CD4-positive, alpha-beta T cell treated with Interleukin-4 for 4 hours (primary cell): Measurements from ENCODE around the gene BHLHE41.
A peak's percentile ranks its signal among the peaks of the same experiment; 100 is the strongest.

Experiments
- DNase-seq: peaks from one replicate; pipeline ENCODE4 v3.0.0-alpha.2; 2020

Gene BHLHE41

DNA sequence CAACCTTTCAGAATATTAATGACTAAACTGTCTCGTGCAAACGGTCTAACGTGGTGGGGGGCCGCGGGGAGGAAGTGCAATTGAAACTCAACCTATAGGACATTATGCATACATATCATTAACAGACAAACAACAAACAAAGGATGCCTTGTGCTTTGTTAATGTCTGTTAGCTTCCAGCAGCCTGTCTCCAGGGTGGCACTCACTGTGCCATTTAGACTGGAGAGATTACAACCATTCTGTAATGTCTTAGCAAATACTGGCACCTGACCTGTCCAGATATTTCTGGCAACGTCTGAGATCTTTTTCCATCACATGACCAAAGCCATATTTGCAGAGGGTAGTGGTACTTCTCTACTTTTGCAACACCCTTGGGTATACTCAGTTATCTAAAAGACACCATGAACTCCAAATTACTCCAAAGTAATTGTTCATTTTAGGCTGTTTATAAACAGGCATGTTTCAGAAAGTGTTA, 11.6 kb downstream of the BHLHE41 start:
- DNase-seq, result no peak

DNA sequence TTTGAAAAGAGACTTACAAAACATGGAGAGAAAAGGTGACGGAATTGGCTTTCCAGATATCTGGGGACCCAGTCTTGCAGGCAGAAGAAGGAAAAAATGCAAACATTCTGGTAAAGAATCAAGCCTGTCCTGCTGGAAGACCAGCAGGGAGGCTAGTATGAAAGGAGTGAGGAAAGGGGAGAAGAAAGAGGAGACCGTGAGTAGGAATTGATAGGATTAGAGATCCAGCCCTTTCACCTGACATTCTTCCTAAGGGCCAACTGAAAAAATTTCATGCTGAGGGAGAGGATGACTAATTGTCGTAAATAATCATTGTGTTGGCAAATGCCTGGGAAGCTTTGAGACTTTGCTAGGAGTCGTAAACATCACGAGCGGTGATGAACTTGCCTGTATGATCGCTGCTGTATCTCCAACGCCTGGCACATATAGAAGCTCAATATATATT, 12.1 kb downstream of the BHLHE41 start:
- DNase-seq, result no peak

DNA sequence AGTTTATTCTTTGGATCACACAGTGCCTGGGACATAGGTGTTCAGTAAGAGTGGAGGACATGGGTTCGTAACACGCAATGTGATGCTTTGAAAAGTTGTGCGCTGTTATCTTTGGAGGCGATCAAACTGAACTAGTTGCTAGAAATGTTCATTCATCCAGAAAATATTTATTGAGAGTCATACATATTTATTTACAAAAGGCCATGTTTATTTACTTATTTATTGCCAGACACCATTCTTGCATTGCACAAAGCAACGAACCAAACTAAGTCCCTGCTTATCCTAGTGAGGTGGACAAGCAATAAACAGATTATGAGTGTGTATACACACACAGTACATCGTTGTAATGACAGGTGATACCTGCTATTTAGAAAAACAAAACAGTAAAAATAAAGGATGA, 12.6 kb downstream of the BHLHE41 start:
- no peak for DNase-seq

DNA sequence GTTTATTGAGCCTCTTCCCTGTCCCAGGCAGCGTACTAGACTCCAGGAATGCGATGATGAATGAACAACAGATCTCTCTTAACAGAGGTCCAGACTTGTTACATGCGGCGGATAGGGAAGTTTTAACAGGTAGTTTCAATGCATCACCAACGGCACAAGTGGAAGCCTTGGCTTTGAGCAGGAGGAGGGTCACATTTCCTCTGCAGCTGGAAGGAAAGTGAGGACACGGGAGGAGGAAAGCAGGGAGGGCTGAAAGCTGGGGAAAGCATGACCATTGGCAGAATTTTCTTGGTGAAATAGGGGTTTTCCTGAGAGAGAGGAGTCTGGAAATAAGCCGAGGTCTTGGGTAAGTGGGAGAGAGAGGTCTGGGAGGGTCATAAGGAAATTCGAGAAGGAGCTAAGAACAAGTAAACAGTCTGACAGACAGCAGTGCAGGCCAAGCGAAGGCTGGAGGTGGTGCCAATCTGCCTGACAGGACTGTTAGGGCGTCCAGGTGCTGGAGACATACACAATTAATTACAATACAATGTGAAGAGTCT, 15.4 kb downstream of the BHLHE41 start:
- no peak for DNase-seq

DNA sequence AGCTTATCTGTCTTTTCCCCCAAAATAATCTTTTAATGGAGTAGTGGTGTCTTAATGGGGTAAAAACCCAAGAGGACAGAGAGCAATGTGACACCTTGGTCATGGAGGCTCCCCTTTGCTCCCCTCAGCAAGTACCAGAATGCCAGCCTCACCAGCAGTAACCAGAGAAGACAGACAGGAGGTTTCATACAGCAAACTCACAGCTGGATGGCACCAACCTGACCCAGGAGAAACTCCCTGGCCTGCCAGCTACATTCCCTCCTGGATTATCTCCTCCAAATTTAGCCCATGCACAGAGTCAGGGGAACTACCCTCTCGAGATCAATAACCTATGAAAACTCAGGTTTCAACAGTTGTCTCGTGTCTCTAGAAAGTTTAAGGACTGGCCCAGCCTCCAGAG, 15.9 kb downstream of the BHLHE41 start:
- DNase-seq, result no peak

DNA sequence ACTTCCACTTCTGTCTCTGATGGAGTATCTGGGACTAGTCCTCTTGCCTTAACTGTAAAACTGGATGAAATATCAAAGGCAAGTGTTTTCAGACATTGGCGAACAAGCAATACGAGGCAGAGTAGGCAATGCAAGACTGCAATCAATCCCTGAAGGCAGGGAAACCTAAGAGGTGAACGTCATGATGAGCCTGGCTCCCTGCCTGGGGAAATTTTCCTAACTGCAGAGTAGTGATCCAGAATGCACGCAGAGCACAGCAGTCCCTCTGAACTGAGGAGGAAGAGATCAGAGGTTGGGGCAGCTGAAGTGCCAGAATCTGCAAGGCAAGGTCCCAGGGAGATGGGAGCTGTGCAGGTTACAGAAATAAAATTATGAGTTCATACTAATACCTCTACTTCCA, 18.5 kb downstream of the BHLHE41 start:
- no peak for DNase-seq

DNA sequence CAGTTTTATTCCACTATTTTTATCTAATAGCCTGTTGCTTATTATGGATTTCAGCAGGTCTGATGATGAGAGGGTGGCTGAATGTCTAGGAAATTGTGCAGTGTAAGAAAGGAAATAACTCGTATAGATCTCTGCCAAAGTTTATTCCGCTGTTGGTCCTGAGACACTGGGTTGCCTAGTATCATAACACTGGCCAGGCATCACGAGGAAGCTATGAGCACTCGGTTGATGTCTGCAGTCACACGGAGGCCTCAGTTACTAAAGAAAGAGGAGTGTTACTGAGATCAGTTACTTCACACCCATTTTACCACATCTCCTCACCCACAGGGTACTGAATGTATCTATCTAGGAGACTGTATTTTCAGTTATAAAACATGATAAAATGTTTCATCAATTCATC, 21.9 kb downstream of the BHLHE41 start:
- no peak for DNase-seq

DNA sequence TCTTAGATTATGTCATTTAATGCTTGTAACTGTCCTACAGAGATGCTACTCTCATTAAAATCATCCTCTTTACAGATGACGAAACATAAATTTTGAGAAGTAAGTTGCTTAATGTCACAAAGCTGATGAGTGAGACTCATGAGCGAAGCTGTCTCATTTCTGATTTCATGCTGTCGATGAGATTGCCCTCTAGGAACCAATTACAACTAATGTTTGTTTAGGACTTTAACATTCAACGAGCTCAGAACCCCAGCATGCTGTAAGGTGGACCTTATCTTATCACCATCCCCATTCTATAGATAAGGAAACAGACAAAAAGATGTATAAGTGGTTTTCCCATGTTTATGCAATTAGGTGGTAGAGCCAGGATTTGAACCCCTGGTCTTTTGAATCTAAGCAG, 23.1 kb downstream of the BHLHE41 start:
- DNase-seq, result no peak

DNA sequence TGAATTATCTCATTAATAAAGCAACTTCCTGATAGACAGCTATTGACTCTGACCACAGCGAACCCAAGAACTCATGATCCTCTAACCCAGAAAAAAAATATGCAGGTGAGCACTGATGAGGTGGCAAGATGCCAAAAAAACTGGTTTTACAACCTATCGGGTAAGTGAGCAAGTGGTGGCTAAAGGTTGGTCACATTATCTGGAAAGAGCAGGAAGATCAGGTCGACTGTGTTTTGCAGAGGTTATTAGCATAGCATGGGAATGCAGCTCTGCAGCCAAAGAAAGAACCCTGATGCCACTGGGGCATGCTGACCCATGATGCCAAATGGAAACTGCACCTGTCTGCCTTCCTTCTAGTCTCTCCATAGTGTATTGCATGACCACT, 23.5 kb downstream of the BHLHE41 start:
- DNase-seq, result no peak

DNA sequence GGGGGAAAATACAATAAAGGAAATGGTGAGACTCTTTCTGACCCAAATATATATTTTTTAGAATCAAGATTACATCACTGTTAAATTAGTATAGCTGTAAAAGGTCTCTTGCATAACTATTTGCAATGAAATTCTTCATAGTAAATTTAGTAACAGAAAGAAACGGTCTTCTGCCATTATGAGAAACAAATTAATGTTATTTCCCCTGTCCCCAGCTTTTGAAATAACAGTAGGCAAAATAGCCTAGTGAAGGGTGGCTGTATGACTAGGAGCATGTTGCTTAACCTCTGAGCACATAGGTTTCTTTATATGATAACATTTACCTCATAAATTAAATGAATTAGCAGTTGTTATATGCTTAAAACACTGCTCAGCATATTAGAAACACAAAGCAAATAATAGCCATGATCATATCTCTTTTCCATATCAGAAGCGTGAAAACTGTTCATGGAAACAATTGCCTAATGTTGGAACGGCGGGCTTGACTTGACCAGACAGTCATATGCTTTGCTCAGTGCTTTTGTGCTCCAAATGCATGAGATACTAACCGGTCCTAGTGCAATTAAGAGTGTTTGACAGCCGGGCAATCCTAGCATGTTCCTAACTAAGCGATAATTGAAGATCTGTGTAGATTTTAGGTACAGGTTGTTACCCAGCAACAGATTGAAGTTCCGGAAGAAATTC, 24.0 kb downstream of the BHLHE41 start:
- DNase-seq, result no peak

DNA sequence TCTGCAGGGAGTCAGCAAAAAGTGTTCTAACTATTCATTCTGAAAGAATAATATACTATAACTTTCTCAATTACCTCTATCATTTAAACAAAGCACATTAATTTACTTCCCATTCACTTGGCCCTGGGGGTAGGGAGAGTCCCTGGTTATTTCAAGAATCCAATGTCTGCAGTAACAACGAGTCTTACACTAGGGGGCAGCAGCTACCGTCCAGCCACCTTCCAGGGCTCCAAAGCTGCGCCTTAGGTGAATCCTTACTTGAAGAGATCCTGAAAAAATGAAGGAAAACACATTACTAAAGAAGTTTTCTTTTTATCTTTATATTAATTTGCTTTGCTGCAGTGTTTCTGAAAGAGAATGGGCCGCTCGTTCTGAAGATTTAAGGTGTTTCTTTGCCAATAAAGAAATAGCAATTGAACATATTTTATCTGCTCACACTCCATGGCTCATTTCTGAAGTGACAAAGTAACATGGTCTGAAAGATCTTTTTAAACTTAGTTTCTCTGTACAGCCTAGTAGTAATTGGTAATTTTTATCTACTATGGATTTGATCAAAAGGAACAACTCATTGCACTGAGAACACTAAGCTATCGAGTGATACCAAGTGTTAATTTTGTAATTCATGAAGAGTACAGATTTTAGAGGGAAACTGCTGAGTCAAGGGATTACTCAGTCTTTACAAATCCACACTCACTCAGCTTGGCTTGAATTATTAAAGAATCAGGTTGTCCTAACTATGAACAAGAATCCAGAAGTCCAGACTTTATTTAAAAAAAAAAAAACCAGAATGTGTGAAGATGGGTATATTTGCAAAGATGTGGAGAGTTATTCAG, 27.6 kb downstream of the BHLHE41 start:
- DNase-seq, result peak; percentile 64

DNA sequence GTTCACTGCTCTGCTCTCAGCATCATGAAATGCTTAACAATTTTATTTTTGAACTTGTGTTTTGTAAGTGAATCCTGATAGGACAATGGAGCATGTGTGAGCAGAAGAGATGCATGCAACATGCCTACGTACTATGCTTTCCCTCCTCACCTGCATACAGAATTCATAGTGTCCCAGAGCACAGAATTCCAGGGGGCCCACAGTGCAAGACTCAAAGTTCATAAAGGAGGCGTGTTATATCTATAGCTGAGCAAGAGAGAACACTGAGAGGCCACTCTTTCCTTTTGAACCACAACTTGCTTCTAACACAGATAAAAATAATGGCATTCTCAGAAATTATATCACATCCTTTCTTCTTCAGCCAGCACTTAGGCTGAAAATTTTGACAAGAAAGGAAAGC, 28.8 kb downstream of the BHLHE41 start:
- DNase-seq, result no peak

DNA sequence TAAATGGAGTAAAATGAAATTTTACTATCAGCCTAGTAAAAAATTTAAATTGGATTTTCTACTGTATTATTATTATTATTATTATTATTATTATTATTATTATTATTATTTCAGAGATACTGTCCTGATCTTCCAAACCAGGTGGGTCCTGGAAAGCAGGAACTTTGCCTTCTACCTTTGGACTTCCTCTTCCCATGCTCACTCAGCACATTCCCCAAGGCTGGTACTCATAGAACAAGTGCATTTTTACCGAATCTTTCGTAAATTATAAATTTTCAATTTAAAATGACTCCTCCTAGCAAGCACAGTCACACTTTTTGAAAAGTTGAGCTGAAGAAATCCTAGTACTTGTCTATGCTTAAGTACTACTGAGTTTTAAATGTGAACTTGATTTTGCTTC, 29.7 kb downstream of the BHLHE41 start:
- no peak for DNase-seq

DNA sequence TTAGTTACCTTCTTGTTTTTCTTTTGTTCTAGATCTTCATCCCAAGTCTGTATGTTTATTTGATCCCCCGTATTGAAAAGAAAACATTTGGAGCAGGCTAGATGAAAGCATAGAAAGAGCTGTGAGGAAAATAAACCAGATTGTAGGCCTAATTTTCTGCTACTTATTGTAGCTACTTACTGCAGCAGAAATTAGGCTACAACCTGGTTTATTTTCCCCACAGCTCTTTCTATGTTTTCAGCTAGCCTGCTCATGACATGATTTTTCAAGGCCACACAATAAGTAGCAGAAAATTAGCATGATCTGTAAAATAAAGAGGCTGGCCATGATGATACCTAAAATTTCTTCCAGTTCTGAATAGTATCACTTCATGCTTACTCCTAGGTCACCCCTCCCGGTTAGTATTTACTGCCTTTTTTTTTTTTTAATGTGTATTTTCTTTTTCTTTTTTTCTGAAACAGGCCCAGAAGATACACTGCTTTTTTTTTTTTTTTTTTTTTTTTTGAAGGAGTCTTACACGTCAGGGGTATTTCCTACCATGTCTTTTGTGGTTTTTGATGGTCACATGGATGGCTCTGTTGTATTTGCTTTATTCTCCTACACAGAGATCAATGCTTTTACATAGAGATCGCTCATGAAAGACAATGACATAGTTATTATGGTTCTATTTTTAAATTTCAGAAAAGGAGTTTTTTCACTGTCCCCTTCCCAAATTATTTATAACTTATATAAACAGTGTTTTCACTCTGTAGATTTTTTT, 32.3 kb downstream of the BHLHE41 start:
- DNase-seq, result no peak

DNA sequence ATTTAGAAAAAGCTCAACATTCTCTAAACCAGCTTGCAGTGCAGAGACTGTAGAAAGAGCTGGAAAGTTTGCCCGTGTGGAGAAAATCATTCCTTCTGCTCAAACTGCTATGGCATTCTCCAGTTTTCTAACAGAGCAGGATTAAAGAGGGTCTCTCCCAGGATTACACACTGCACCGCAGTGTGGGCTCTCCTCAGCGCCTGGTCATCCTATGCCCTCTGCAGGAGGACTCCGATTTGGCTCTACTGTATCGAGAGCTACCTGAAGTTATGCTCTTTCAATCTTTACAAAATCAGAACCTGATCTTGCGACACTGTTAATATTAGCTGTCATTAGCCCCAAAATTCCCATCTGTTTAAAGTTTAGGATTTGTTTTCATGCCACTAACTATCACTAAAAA, 33.0 kb downstream of the BHLHE41 start:
- no peak for DNase-seq

DNA sequence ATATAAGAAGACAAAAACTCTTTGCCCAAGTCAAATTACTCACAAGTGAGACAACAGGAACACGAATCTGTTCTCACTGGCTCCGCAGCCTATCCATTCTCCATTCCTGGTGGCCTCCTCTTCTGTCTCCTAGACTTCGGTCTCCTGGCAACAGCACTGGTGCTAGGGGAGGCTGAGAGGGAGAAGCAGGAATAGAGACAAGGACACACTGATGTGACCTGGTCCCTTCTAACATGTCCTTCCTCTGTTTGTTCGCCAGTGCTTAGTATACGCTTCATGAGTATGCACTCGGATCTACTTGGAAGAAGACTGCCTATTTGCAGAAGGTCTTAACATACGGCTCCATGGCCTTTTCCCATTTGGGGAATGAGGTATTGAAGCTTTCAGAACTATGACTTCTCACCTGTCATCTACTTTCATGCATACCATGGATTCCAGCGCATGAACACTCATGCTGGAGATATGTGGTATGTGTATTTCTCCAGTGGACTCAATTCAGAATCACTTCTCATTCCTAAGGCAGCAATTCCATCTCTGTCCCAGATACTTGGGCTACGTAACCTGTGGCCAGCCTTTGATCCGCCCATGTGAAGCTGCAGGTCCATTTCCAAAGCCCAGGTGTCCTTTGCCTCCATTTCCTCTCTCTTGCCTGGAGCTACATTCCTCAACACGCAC, 33.9 kb downstream of the BHLHE41 start:
- no peak for DNase-seq

DNA sequence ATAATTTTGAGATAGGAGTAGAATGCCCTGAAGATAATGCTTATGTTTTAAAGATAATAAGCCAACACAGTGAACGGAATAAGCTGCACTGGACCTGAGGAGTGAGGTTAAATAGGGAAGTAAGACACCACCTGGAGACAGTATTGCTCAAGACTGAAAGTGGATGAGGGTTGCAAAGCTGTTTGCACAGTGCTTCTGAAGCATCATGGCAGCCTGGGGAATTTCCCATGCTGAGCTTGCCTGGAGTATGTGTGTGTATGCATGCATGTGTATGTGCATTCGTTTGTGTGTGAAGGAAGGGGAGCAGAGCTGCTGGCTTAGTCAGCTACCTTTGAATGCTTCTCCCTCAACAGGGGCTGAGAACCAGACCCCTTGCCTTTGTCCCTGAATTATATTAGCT, 35.8 kb downstream of the BHLHE41 start:
- no peak for DNase-seq

DNA sequence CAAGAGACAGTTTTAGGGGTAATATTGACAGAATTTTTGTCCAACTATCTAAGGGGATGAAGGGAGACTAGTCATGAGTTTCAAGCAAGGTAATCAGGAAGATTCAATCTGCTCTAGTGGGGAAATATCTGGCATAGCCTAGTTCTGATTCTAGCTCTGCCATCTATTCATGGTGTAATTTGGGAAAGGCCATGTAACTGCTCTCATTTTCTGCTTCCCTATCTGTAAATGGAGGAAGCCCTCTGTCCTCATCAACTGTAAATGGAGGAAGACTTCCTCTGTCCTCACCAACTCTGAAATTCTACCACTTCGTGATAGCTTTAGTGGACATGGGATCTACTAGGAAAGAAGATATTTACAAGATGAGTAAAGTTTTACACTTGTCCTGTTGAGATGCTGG, 37.9 kb downstream of the BHLHE41 start:
- no peak for DNase-seq

DNA sequence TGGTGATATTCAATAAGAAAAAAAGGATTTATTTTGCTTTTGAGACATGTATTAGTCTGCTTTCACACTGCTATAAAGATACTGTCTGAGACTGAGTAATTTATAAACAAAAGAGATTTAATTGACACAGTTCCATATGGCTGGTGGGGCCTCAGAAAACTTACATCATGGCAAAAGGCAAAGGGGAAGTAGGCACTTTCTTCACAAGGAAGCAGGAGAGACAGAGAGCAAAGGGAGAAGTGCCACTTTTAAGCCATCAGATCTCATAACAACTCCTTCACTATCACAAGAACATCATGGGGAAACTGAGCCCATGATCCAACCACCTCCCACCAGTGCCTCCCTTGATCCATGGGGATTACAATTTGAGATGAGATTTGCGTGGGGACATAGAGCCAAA, 43.9 kb downstream of the BHLHE41 start:
- no peak for DNase-seq

DNA sequence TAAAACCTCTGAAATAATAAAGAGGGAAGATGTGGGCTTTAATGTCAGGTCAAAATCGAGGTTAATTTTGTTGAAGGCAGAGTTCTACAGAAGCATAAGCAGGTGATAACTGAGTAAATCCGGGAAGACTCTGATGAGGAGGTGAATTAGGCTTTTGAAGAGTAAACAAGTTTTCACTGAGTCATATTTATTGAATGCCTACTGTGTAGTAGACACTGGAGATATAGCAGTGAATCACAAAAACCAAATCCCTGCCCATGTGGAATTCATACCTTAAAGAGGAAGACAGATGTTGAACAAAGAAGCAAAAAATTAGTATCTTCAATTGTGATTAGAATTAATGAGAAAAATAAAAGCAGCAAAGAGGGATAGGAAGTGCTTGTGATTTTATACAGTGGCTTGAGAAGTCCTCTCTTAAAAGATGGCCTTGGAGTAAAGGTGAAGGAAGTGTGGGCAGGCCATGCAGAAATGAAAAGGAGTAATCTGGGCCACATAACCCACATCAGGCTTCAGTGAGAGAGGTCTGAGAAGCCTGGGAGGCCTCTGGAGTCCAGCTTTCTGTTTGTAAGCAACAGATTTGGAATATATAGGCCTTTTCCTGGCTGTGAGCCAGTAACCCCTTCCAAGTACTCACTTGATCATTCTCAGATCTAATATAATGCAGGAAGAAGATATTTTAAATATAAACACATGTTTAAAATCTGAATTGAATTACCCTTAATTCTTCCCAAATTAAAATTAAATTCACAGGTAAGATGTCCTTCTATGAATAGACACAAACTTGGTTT, 46.7 kb downstream of the BHLHE41 start:
- no peak for DNase-seq
